ENCODE data around the gene SUOX.

- TF ChIP-seq CTCF (IDR thresholded peaks at IDR 0.05), result no peak
- no peak for TF ChIP-seq POLR2A (IDR thresholded peaks at IDR 0.05)
- TF ChIP-seq EP300 (IDR thresholded peaks at IDR 0.05), result no peak
- no peak for TF ChIP-seq POLR2AphosphoS5 (IDR thresholded peaks at IDR 0.05)
These were observed 14.5 kb downstream of the SUOX start for GRCh38 chr12:56011509-56012090.

Data from stomach (tissue), 4 donors.